H1 (cell line): ENCODE data around the gene BCL2A1. TPM values are rescaled to one million over a fixed set of nuclear protein-coding genes. Genes with fewer than 3 reads are reported as not detected.

Source experiments
- CTCF ChIA-PET: fragments of 300-600 bp; sonication (Branson Sonifier 250); formaldehyde crosslinking; loops from one replicate; lab custom pipeline; 2021; ENCODE audit not compliant: partially characterized antibody; lab: Charles Lee
- POLR2A ChIA-PET: fragments of 300-600 bp; sonication (Branson Sonifier 250); formaldehyde crosslinking; loops from one replicate; lab custom pipeline; 2021; ENCODE audit warnings: inconsistent platforms; ENCODE audit not compliant: partially characterized antibody; lab: Charles Lee
- DNase-seq, 2 experiments: peaks; one replicate each; pipeline versions ENCODE4 v3.0.0 to v3.0.0-alpha.2; 2010 to 2022; ENCODE audit warnings: low spot score in 2 of 2, low read depth in 1 of 2, mixed read lengths in 1 of 2
- FAIRE-seq: peaks from 2 replicates; lab custom pipeline; 2011; peaks lifted over from hg19 to GRCh38; lab: Jason Lieb, UNC
- H2AFZ ChIP-seq: 2 replicates; pipeline ENCODE4 v1.8.1; 2012; ENCODE audit warnings: low read length, inconsistent platforms
- H2AK5ac ChIP-seq: 2 replicates; pipeline ENCODE4 v1.6.1; 2013; ENCODE audit warnings: low read depth, low read length
- H2BK120ac ChIP-seq: replicated peaks from 2 replicates; pipeline ENCODE3; 2013; ENCODE audit warnings: low read depth, low read length, inconsistent platforms
- H2BK12ac ChIP-seq: 2 replicates; pipeline ENCODE4 v1.6.1; 2013; ENCODE audit warnings: low read depth, low read length
- H2BK15ac ChIP-seq: 2 replicates; pipeline ENCODE4 v1.6.1; 2013; ENCODE audit warnings: low read length
- H2BK20ac ChIP-seq: 2 replicates; pipeline ENCODE4 v1.6.1; 2013; ENCODE audit warnings: low read length
- H2BK5ac ChIP-seq: 2 replicates; pipeline ENCODE4 v1.6.1; 2013; ENCODE audit warnings: low read depth, low read length
- H3K14ac ChIP-seq: 2 replicates; pipeline ENCODE4 v1.6.1; 2013; ENCODE audit warnings: inconsistent platforms; ENCODE audit not compliant: insufficient read length
- H3K18ac ChIP-seq: 2 replicates; pipeline ENCODE4 v1.6.1; 2013; ENCODE audit warnings: low read length; ENCODE audit errors: extremely low read depth
- H3K23ac ChIP-seq: 2 replicates; pipeline ENCODE4 v1.6.1; 2013; ENCODE audit warnings: inconsistent platforms; ENCODE audit not compliant: insufficient read length
- H3K23me2 ChIP-seq: 2 replicates; pipeline ENCODE4 v1.6.1; 2013; ENCODE audit warnings: low read depth, low read length
- H3K27ac ChIP-seq: 2 replicates; pipeline ENCODE4 v1.6.1; 2011; ENCODE audit warnings: low read depth, low read length, inconsistent platforms
- H3K27me3 ChIP-seq, 4 experiments: replicated peaks in 1 of 4; 1 replicate in 1 of 4; 2 replicates in 3 of 4; pipeline versions ENCODE4 v1.6.1 to v1.8.1; 2011 to 2013; ENCODE audit warnings: low read length in 3 of 4, mild to moderate bottlenecking in 3 of 4, inconsistent platforms in 2 of 4, mixed read lengths in 2 of 4, moderate library complexity in 1 of 4; ENCODE audit not compliant: control insufficient read depth in 3 of 4, insufficient read depth in 3 of 4; ENCODE audit errors: extremely low read depth in 1 of 4
- H3K36me3 ChIP-seq, 4 experiments: 2 replicates each; pipeline versions ENCODE4 v1.6.1 to v1.8.1; 2011 to 2013; ENCODE audit warnings: mild to moderate bottlenecking in 4 of 4, low read length in 3 of 4, moderate library complexity in 2 of 4, control low read depth in 1 of 4, inconsistent platforms in 1 of 4; ENCODE audit not compliant: insufficient read depth in 4 of 4, control insufficient read depth in 2 of 4
- H3K4ac ChIP-seq: replicated peaks from 2 replicates; pipeline ENCODE3; 2013; ENCODE audit warnings: low read length, low read depth, mixed read lengths, inconsistent platforms; ENCODE audit not compliant: insufficient read length
- H3K4me1 ChIP-seq, 4 experiments: replicated peaks in 1 of 4; 1 replicate in 1 of 4; 2 replicates in 3 of 4; pipeline versions ENCODE4 v1.6.1 to v1.8.1; 2011 to 2013; ENCODE audit warnings: low read length in 3 of 4, inconsistent platforms in 2 of 4, mixed read lengths in 1 of 4; ENCODE audit not compliant: insufficient read depth in 4 of 4, control insufficient read depth in 3 of 4
- H3K4me2 ChIP-seq, 2 experiments: 2 replicates each; pipeline versions ENCODE4 v1.6.1 to v1.8.1; 2011 to 2013; ENCODE audit warnings: low read depth in 2 of 2, low read length in 2 of 2, control low read depth in 1 of 2, inconsistent platforms in 1 of 2, mild to moderate bottlenecking in 1 of 2; ENCODE audit not compliant: insufficient read depth in 1 of 2
- H3K4me3 ChIP-seq, 4 experiments: fragments of 200-600, 300-600 bp in 1 of 4; sonication (generic), shearing (Covaris generic), sonication (Bioruptor Twin) in 1 of 4; 2 replicates each; pipeline versions ENCODE4 v1.5.1 to v1.8.1; 2011 to 2016; ENCODE audit warnings: low read length in 4 of 4, low read depth in 3 of 4, control low read depth in 2 of 4, inconsistent platforms in 2 of 4, mild to moderate bottlenecking in 2 of 4, mixed read lengths in 1 of 4, moderate library complexity in 1 of 4; ENCODE audit not compliant: insufficient read depth in 2 of 4; ENCODE audit errors: extremely low read depth in 1 of 4
- H3K56ac ChIP-seq: replicated peaks from 2 replicates; pipeline ENCODE3; 2013; ENCODE audit warnings: low read depth, mild to moderate bottlenecking, mixed read lengths, low read length, inconsistent platforms; ENCODE audit not compliant: insufficient read length
- H3K79me1 ChIP-seq: 2 replicates; pipeline ENCODE4 v1.6.1; 2013; ENCODE audit warnings: low read depth, low read length, control low read depth
- H3K79me2 ChIP-seq, 2 experiments: 2 replicates each; pipeline versions ENCODE4 v1.6.1 to v1.8.1; 2012 to 2013; ENCODE audit warnings: low read length in 2 of 2, mild to moderate bottlenecking in 2 of 2, inconsistent platforms in 1 of 2; ENCODE audit not compliant: insufficient read depth in 2 of 2, control insufficient read depth in 1 of 2
- H3K9ac ChIP-seq, 4 experiments: replicated peaks in 1 of 4; 1 replicate in 1 of 4; 2 replicates in 3 of 4; pipeline versions ENCODE4 v1.6.1 to v1.8.1; 2011 to 2013; ENCODE audit warnings: low read depth in 3 of 4, low read length in 3 of 4, control low read depth in 2 of 4, mild to moderate bottlenecking in 2 of 4, moderate library complexity in 2 of 4, inconsistent platforms in 1 of 4; ENCODE audit errors: extremely low read depth in 1 of 4
- H3K9me3 ChIP-seq, 2 experiments: 2 replicates each; pipeline versions ENCODE4 v1.6.1 to v1.8.1; 2012 to 2013; ENCODE audit warnings: mild to moderate bottlenecking in 2 of 2, moderate library complexity in 2 of 2, control low read depth in 1 of 2, inconsistent platforms in 1 of 2, low read depth in 1 of 2, low read length in 1 of 2, mixed read lengths in 1 of 2; ENCODE audit not compliant: insufficient read depth in 2 of 2
- H4K20me1 ChIP-seq, 2 experiments: replicated peaks in 1 of 2; 2 replicates each; pipeline versions ENCODE3 to v1.8.1; 2011 to 2013; ENCODE audit warnings: inconsistent platforms in 2 of 2, low read length in 2 of 2, mild to moderate bottlenecking in 1 of 2; ENCODE audit not compliant: insufficient read depth in 2 of 2, control insufficient read depth in 1 of 2
- H4K5ac ChIP-seq: 2 replicates; pipeline ENCODE4 v1.6.1; 2013; ENCODE audit warnings: low read length, low read depth, mixed read lengths, inconsistent platforms; ENCODE audit not compliant: insufficient read length
- H4K8ac ChIP-seq: 2 replicates; pipeline ENCODE4 v1.8.0; 2013; ENCODE audit warnings: mild to moderate bottlenecking, moderate library complexity, low read length, inconsistent platforms; ENCODE audit not compliant: insufficient read depth; ENCODE audit errors: extremely low read depth
- H4K91ac ChIP-seq: replicated peaks from 2 replicates; pipeline ENCODE3; 2013; ENCODE audit warnings: low read length, mixed read lengths, inconsistent platforms; ENCODE audit not compliant: insufficient read length
- BACH1 ChIP-seq: IDR thresholded peaks from 2 replicates; pipeline ENCODE4 v1.6.1; 2012; ENCODE audit warnings: low read length, improper control_type of control experiment
- BCL11A ChIP-seq, 2 experiments: IDR thresholded peaks; one replicate each; pipeline ENCODE4 v1.6.1; 2011; ENCODE audit warnings: low read depth in 2 of 2, low read length in 2 of 2, mild to moderate bottlenecking in 2 of 2
- CHD2 ChIP-seq: IDR thresholded peaks from 2 replicates; pipeline ENCODE4 v1.6.1; 2012; ENCODE audit warnings: low read length, improper control_type of control experiment
- CTCF ChIP-seq, 3 experiments: IDR thresholded peaks; 1 replicate in 2 of 3; 2 replicates in 1 of 3; pipeline versions ENCODE4 v1.5.1 to v1.6.1; 2011; ENCODE audit warnings: low read length in 3 of 3, mild to moderate bottlenecking in 3 of 3, inconsistent platforms in 2 of 3, low read depth in 1 of 3, moderate library complexity in 1 of 3; ENCODE audit not compliant: insufficient read depth in 1 of 3; ENCODE audit errors: control extremely low read depth in 1 of 3
- JUN ChIP-seq: IDR thresholded peaks from 2 replicates; pipeline ENCODE4 v1.6.1; 2011; ENCODE audit warnings: low read depth, mild to moderate bottlenecking, improper control_type of control experiment, low read length
- KDM1A ChIP-seq: fragments of 200-600, 300-600 bp; sonication (generic); IDR thresholded peaks from 2 replicates; pipeline ENCODE4 v1.7.1; 2016; ENCODE audit warnings: mild to moderate bottlenecking, low read length, borderline replicate concordance
- NRF1 ChIP-seq: IDR thresholded peaks from 2 replicates; pipeline ENCODE4 v1.6.1; 2011; ENCODE audit warnings: mild to moderate bottlenecking, low read depth, low read length, improper control_type of control experiment
- POLR2AphosphoS5 ChIP-seq: IDR thresholded peaks from 2 replicates; pipeline ENCODE4 v1.6.1; 2011; ENCODE audit warnings: low read depth, low read length
- RNF2 ChIP-seq: fragments of 200-900, 300-1000 bp; sonication (generic); IDR thresholded peaks from 2 replicates; pipeline ENCODE4 v1.7.1; 2016; ENCODE audit warnings: borderline replicate concordance, low read depth, mild to moderate bottlenecking, antibody characterized with exemption, low read length; ENCODE audit not compliant: poor library complexity, severe bottlenecking; ENCODE audit errors: missing control alignments
- SP2 ChIP-seq: IDR thresholded peaks from 2 replicates; pipeline ENCODE4 v1.6.1; 2012; ENCODE audit warnings: mild to moderate bottlenecking, low read length, inconsistent platforms
- WGBS, 2 experiments: shearing (Covaris generic) in 1 of 2; methylation state at CpG; one replicate each; pipeline versions ENCODE4 v1.1.6 to v1.1.7; 2013 to 2015; ENCODE audit warnings: low lambda C conversion rate in 2 of 2, mixed read lengths in 2 of 2, inconsistent platforms in 1 of 2, low coverage in 1 of 2, missing lambda C conversion rate in 1 of 2; ENCODE audit not compliant: insufficient replicate concordance in 2 of 2, insufficient coverage in 1 of 2, insufficient read length in 1 of 2; ENCODE audit errors: extremely low coverage in 1 of 2, missing lambda C conversion rate in 1 of 2; 5-methylcytosine and 5-hydroxymethylcytosine counted together
- polyA plus RNA-seq, 7 experiments: library from polyadenylated mRNA; depleted of rRNA in 3 of 7; stranded (reverse) in 5 of 7; unstranded in 2 of 7; fragments of >200 nt in 5 of 7; fragments of 200-250 nt in 2 of 7; gene quantifications; 1 replicate in 5 of 7; 2 replicates in 1 of 7; 4 replicates in 1 of 7; pipeline versions ENCODE4 v1.2.1 to v1.2.3, GENCODE V29; 2011 to 2013; ENCODE audit warnings: missing spikeins in 2 of 7, mixed read lengths in 2 of 7
- total RNA-seq: library from RNA; stranded (reverse); fragmentation: NEBNext Ultra II Directional; extraction: Animal tissue kit (Norgen Biotek cat#: 25700); gene quantifications from 2 replicates; pipeline ENCODE4 v1.2.1, GENCODE V29; 2021

The BCL2A1 gene
- total and polyA plus RNA-seq, 2 of the 8 experiments (the other 6 are each of a cell fraction or from before 2014, with no cell fraction given): not detected

- Histone ChIP-seq H4K91ac (no peak overlapping the region), H3K79me2 (no peaks in the 10 kb centered on the region), H3K18ac (no peak overlapping the region), H4K8ac (no peak overlapping the region), H2BK5ac (no peak overlapping the region), H3K36me3 (no peaks in the 10 kb centered on the region), H2AK5ac (no peak overlapping the region), H2BK20ac (no peak overlapping the region), H2BK12ac (no peak overlapping the region), H4K20me1 (no peaks in the 10 kb centered on the region), H3K4me1 (no peaks in the 10 kb centered on the region), H3K4ac (no peak overlapping the region), H2BK120ac (no peak overlapping the region), H3K27ac (no peak overlapping the region), H3K56ac (no peak overlapping the region), H3K23me2 (no peaks in the 10 kb centered on the region), H2AFZ (0 out of 2 replicates have a peak overlapping the region, but pooled peaks have one; percentile 51), H3K79me1 (no peaks in the 10 kb centered on the region), H3K23ac (no peak overlapping the region), H2BK15ac (no peak overlapping the region), H3K9me3 (no peaks in the 10 kb centered on the region), H3K9ac (no peak overlapping the region), H3K4me3 (no peak overlapping the region), H3K4me2 (no peak overlapping the region), H4K5ac (no peak overlapping the region), H3K27me3 (no peaks in the 10 kb centered on the region), H3K14ac (no peak overlapping the region)
- WGBS, 2 experiments: 99% methylated on average over 4 of the region's 4 CpGs; no CpG with 5 or more reads in 1 of the 2 experiments
- ChIA-PET POLR2A (no interaction called here), CTCF (interaction anchor here (1.9 kb wide), 1 partner anchor 28 kb away, joined by 3 read pairs; no protein-coding TSS in a partner anchor)
- DNase-seq (no peak), FAIRE-seq (no peak)
- TF ChIP-seq NRF1 (no peak), BACH1 (no peak), CHD2 (no peak), JUN (no peak), CTCF (IDR thresholded peaks at IDR 0.05; ENCODE audit: control extremely low read depth in 1 of 3, insufficient read depth in 1 of 3, low read depth in 1 of 3, low read length in 3 of 3) (no peak), SP2 (no peak), KDM1A (no peak), RNF2 (no peak), POLR2AphosphoS5 (no peak), BCL11A (IDR thresholded peaks at IDR 0.05; ENCODE audit: low read depth in 2 of 2, low read length in 2 of 2) (no peak)
These were observed 5.0 kb downstream of the BCL2A1 start for GRCh38 chr15:79965846-79966630.
